SK-N-SH (cell line): ENCODE results near the gene NDRG2. TPM values are rescaled to one million over a fixed set of nuclear protein-coding genes. Genes with fewer than 3 reads are reported as not detected.

Experiments used
- CTCF ChIA-PET: fragments of 300-600, 350-600 bp; formaldehyde crosslinking; extraction: SDS; loops from one replicate; lab custom pipeline; 2021; lab: Yijun Ruan, JAX
- POLR2A ChIA-PET: fragments of 350-600 bp; sonication (Branson Sonifier 250); formaldehyde crosslinking; extraction: SDS; loops from one replicate; lab custom pipeline; 2020; ENCODE audit warnings: antibody characterized with exemption, inconsistent platforms; lab: Yijun Ruan, JAX
- DNase-seq: peaks from one replicate; pipeline ENCODE4 v3.0.0; 2012
- H2AFZ ChIP-seq: fragments of 200-600 bp; sonication (generic); 2 replicates; pipeline ENCODE4 v1.8.1; 2016; ENCODE audit warnings: antibody characterized with exemption, mild to moderate bottlenecking, low read depth
- H3F3A ChIP-seq: fragments of 200-600 bp; sonication (generic); replicated peaks from 2 replicates; pipeline ENCODE3; 2016; ENCODE audit warnings: antibody characterized with exemption, mild to moderate bottlenecking; ENCODE audit not compliant: insufficient read depth
- H3K27ac ChIP-seq, 2 experiments: fragments of 200-500 bp in 1 of 2; fragments of 200-600 bp in 1 of 2; sonication (Bioruptor generic) in 1 of 2; sonication (generic), shearing (Covaris generic) in 1 of 2; 2 replicates each; pipeline versions ENCODE4 v1.5.1 to v1.6.1; 2014 to 2016; ENCODE audit warnings: low read depth in 2 of 2, inconsistent platforms in 1 of 2, low read length in 1 of 2, mild to moderate bottlenecking in 1 of 2, mixed read lengths in 1 of 2
- H3K27me3 ChIP-seq: fragments of 200-600 bp; sonication (generic), shearing (Covaris generic); 2 replicates; pipeline ENCODE4 v1.6.1; 2016; ENCODE audit warnings: mixed run types; ENCODE audit not compliant: insufficient read depth
- H3K36me3 ChIP-seq, 2 experiments: fragments of 200-500 bp in 1 of 2; fragments of 200-600 bp in 1 of 2; sonication (Bioruptor generic) in 1 of 2; sonication (generic) in 1 of 2; replicated peaks in 1 of 2; 2 replicates each; pipeline versions ENCODE3 to v1.5.1; 2014 to 2016; ENCODE audit warnings: low read length in 1 of 2, mild to moderate bottlenecking in 1 of 2; ENCODE audit not compliant: insufficient read depth in 2 of 2, control insufficient read depth in 1 of 2
- H3K4me1 ChIP-seq, 2 experiments: fragments of 200-500 bp in 1 of 2; fragments of 200-600 bp in 1 of 2; sonication (Bioruptor generic) in 1 of 2; sonication (generic), shearing (Covaris generic) in 1 of 2; 2 replicates each; pipeline versions ENCODE4 v1.5.1 to v1.6.1; 2014 to 2016; ENCODE audit warnings: low read depth in 1 of 2, low read length in 1 of 2, mixed run types in 1 of 2; ENCODE audit not compliant: insufficient read depth in 2 of 2, control insufficient read depth in 1 of 2
- H3K4me2 ChIP-seq: fragments of 200-600 bp; sonication (generic), shearing (Covaris generic); 2 replicates; pipeline ENCODE4 v1.6.1; 2017; ENCODE audit warnings: mixed run types
- H3K4me3 ChIP-seq, 2 experiments: fragments of 200-500 bp in 1 of 2; fragments of 200-600 bp in 1 of 2; sonication (Bioruptor generic) in 1 of 2; sonication (generic), shearing (Covaris generic) in 1 of 2; 2 replicates each; pipeline versions ENCODE4 v1.5.1 to v1.8.1; 2014 to 2016; ENCODE audit warnings: low read depth in 2 of 2, inconsistent platforms in 1 of 2, low read length in 1 of 2, mild to moderate bottlenecking in 1 of 2, mixed read lengths in 1 of 2, moderate library complexity in 1 of 2
- H3K79me2 ChIP-seq: fragments of 200-600 bp; sonication (generic); 2 replicates; pipeline ENCODE4 v1.8.1; 2017; ENCODE audit warnings: mild to moderate bottlenecking; ENCODE audit not compliant: insufficient read depth
- H3K9ac ChIP-seq: fragments of 200-600 bp; sonication (generic); 2 replicates; pipeline ENCODE4 v1.6.1; 2017; ENCODE audit warnings: mixed run types
- H3K9me2 ChIP-seq: fragments of 200-600 bp; sonication (generic); 2 replicates; pipeline ENCODE4 v1.6.1; 2017; ENCODE audit warnings: mixed run types
- H3K9me3 ChIP-seq: fragments of 200-600 bp; sonication (generic); 2 replicates; pipeline ENCODE4 v1.6.1; 2017; ENCODE audit warnings: mixed run types, mild to moderate bottlenecking, moderate library complexity
- H4K20me1 ChIP-seq: fragments of 200-600 bp; sonication (generic); 2 replicates; pipeline ENCODE4 v1.6.1; 2017; ENCODE audit warnings: mild to moderate bottlenecking, mixed run types; ENCODE audit not compliant: insufficient read depth
- CHD2 ChIP-seq: fragments of 150-350 bp; IDR thresholded peaks from 2 replicates; pipeline ENCODE4 v1.6.1; 2018; ENCODE audit warnings: low read length; ENCODE audit not compliant: partially characterized antibody
- EP300 ChIP-seq, 2 experiments: IDR thresholded peaks; 2 replicates each; pipeline versions ENCODE4 v1.4.0 to v1.6.1; 2012; ENCODE audit warnings: borderline replicate concordance in 1 of 2, low read depth in 1 of 2, low read length in 1 of 2
- FOXJ3 ChIP-seq: sonication (generic); formaldehyde crosslinking; IDR thresholded peaks from 2 replicates; pipeline ENCODE4 v1.5.1; 2020; ENCODE audit warnings: mild to moderate bottlenecking, missing genetic modification reagents
- FOXM1 ChIP-seq: IDR thresholded peaks from 2 replicates; pipeline ENCODE4 v1.4.0; 2012; ENCODE audit warnings: low read depth, mild to moderate bottlenecking
- JUND ChIP-seq: IDR thresholded peaks from 2 replicates; pipeline ENCODE4 v1.4.0; 2012
- NRF1 ChIP-seq: IDR thresholded peaks from 2 replicates; pipeline ENCODE4 v1.6.1; 2012; ENCODE audit warnings: low read depth, mild to moderate bottlenecking, low read length
- RAD21 ChIP-seq: IDR thresholded peaks from 2 replicates; pipeline ENCODE4 v1.6.1; 2012; ENCODE audit warnings: mild to moderate bottlenecking, low read length
- RCOR1 ChIP-seq: fragments of 150-350 bp; IDR thresholded peaks from 2 replicates; pipeline ENCODE4 v1.6.1; 2017; ENCODE audit warnings: antibody characterized with exemption, low read length
- SIN3A ChIP-seq: IDR thresholded peaks from 2 replicates; pipeline ENCODE4 v1.6.1; 2012; ENCODE audit warnings: low read depth, mild to moderate bottlenecking, low read length, moderate library complexity, borderline replicate concordance
- TAF1 ChIP-seq: IDR thresholded peaks from 2 replicates; pipeline ENCODE4 v1.6.1; 2012; ENCODE audit warnings: low read depth, mild to moderate bottlenecking, low read length, moderate library complexity, borderline replicate concordance
- USF1 ChIP-seq: IDR thresholded peaks from 2 replicates; pipeline ENCODE4 v1.4.0; 2012; ENCODE audit warnings: low read depth, borderline replicate concordance
- YY1 ChIP-seq: IDR thresholded peaks from 2 replicates; pipeline ENCODE4 v1.4.0; 2012; ENCODE audit warnings: low read depth, mild to moderate bottlenecking
- WGBS: methylation state at CpG from one replicate; pipeline ENCODE4 v1.1.6; 2017; ENCODE audit warnings: low lambda C conversion rate; 5-methylcytosine and 5-hydroxymethylcytosine counted together
- polyA plus RNA-seq, 3 experiments: library from polyadenylated mRNA; depleted of rRNA; stranded (reverse); fragments of >200 nt; gene quantifications; 2 replicates each; pipeline ENCODE4 v1.2.3, GENCODE V29; 2012
- TF ChIP-seq, protein P1 (sequence below): fragments of 150-350 bp; IDR thresholded peaks from 2 replicates; pipeline ENCODE4 v1.6.1; 2017; ENCODE audit warnings: antibody characterized with exemption, low read length, low read depth, borderline replicate concordance
- TF ChIP-seq, protein P2 (sequence below): fragments of 200-600 bp; sonication (generic); IDR thresholded peaks from 2 replicates; pipeline ENCODE4 v1.6.1; 2017; ENCODE audit warnings: antibody characterized with exemption, mild to moderate bottlenecking, moderate library complexity

NDRG2 gene
- polyA plus RNA-seq, 1 of the 3 experiments (the other 2 are of a cell fraction) = 15.8 TPM

DNA sequence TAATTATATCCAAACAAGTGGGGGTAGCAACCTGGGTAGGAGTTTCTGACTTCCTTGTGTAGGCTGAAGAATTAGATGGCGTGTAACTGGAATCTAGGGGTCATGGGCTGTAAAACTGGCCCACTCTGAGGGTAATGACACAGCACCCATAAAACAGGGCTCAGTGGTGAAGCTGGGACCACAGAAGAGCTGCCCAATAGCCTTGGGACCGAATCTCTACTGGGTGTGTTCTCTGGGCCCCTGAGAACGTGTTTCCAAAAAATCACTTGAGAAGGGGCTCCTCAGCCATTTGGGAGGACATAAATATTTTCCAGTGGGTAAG, 36.4 kb upstream of the NDRG2 start:
- peaks cover 3% of the 10 kb centered on the region for H3F3A ChIP-seq
- H3K4me1 ChIP-seq = peaks cover 0 to 10% of the 10 kb centered on the region in 2 experiments; a peak in 3 of 4 replicates
- H3K36me3 ChIP-seq = no peaks in the 10 kb centered on the region
- no peak overlapping the region for H3K27ac ChIP-seq
- POLR2A ChIA-PET = no interaction called here
- H3K9me2 ChIP-seq = no peaks in the 10 kb centered on the region
- no peak overlapping the region for H2AFZ ChIP-seq
- H3K4me3 ChIP-seq = no peak overlapping the region
- no peaks in the 10 kb centered on the region for H3K27me3 ChIP-seq
- TF ChIP-seq USF1 (no peak), RAD21 (no peak)
- no peak overlapping the region for H3K9ac ChIP-seq
- H3K4me2 ChIP-seq = no peak overlapping the region
- no peaks in the 10 kb centered on the region for H3K79me2 ChIP-seq
- CTCF ChIA-PET = interaction anchor here (1.2 to 1.9 kb wide), 4 partner anchors 21 to 31 kb away, joined by 5 to 13 read pairs (median 10); no protein-coding TSS in a partner anchor
- H4K20me1 ChIP-seq = no peaks in the 10 kb centered on the region
- no peak for DNase-seq
- 91% methylated on average over 3 of the region's 3 CpGs for WGBS
- H3K9me3 ChIP-seq = no peaks in the 10 kb centered on the region

DNA sequence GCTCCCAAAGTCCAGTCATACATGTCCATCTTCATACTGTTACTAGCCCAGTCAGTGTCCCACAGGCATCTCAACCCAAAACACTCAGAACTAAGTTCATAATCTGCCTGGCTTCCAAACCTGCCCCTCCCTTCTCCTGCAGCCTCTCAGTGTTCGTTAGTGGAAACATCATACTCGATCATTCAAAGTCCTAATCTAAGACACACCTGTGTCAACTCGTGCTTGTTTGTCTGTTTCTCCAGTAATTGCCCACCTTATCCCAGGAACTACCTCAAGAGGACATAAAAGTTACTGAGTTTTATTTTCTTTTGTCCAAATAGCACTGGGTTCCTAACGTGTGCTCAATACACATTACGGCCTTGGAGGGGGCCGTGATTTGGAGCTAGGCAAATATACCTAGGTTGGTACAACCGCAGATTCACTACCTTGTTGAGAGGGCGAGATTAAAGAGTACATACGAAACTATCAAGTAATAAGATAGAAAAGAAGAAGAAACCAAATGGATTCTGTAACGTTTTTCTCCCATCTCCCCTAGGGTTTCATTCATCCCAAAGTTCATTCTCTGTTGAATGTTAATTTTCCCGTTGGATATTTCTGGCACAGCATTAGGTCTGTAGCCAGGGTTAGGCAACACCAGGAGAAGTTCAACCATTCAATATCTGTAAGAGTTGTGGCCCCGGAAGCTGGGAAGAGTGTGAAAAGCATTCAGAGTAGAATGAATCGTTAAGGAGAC, 35.9 kb upstream of the NDRG2 start:
- POLR2A ChIA-PET = no interaction called here

More for the DNA sequence above, 35.9 kb upstream of the NDRG2 start:
- TF ChIP-seq JUND (no peak), FOXJ3 (no peak), NRF1 (no peak), SIN3A (no peak), YY1 (no peak), CHD2 (no peak), FOXM1 (no peak), USF1 (no peak), RCOR1 (no peak), TAF1 (no peak), EP300 (IDR thresholded peaks at IDR 0.05; ENCODE audit: borderline replicate concordance in 1 of 2, low read depth in 1 of 2, low read length in 1 of 2) (no peak)
- TF ChIP-seq, protein P1, sequence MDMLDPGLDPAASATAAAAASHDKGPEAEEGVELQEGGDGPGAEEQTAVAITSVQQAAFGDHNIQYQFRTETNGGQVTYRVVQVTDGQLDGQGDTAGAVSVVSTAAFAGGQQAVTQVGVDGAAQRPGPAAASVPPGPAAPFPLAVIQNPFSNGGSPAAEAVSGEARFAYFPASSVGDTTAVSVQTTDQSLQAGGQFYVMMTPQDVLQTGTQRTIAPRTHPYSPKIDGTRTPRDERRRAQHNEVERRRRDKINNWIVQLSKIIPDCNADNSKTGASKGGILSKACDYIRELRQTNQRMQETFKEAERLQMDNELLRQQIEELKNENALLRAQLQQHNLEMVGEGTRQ = no peak
- TF ChIP-seq, protein P2, sequence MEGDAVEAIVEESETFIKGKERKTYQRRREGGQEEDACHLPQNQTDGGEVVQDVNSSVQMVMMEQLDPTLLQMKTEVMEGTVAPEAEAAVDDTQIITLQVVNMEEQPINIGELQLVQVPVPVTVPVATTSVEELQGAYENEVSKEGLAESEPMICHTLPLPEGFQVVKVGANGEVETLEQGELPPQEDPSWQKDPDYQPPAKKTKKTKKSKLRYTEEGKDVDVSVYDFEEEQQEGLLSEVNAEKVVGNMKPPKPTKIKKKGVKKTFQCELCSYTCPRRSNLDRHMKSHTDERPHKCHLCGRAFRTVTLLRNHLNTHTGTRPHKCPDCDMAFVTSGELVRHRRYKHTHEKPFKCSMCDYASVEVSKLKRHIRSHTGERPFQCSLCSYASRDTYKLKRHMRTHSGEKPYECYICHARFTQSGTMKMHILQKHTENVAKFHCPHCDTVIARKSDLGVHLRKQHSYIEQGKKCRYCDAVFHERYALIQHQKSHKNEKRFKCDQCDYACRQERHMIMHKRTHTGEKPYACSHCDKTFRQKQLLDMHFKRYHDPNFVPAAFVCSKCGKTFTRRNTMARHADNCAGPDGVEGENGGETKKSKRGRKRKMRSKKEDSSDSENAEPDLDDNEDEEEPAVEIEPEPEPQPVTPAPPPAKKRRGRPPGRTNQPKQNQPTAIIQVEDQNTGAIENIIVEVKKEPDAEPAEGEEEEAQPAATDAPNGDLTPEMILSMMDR = no peak
- CTCF ChIA-PET = interaction anchor here (0.7 to 1.9 kb wide), 4 partner anchors 27 to 43 kb away, joined by 3 to 13 read pairs (median 8); no protein-coding TSS in a partner anchor
- WGBS = 75% methylated on average over 13 of the region's 13 CpGs
- no peaks in the 10 kb centered on the region for H3K27me3 ChIP-seq
- no peaks in the 10 kb centered on the region for H3K79me2 ChIP-seq
- no peak overlapping the region for H3K4me2 ChIP-seq
- no peaks in the 10 kb centered on the region for H3K9me2 ChIP-seq
- no peaks in the 10 kb centered on the region for H3K36me3 ChIP-seq
- no peak overlapping the region for H2AFZ ChIP-seq
- H3K9me3 ChIP-seq = no peaks in the 10 kb centered on the region
- no peaks in the 10 kb centered on the region for H4K20me1 ChIP-seq
- H3K4me1 ChIP-seq = peaks cover 0 to 10% of the 10 kb centered on the region in 2 experiments; a peak in 3 of 4 replicates
- H3K9ac ChIP-seq = no peak overlapping the region
- no peak for DNase-seq
- peaks cover 3% of the 10 kb centered on the region for H3F3A ChIP-seq
- no peak overlapping the region for H3K27ac ChIP-seq
- H3K4me3 ChIP-seq = no peak overlapping the region
